H1 (cell line): ENCODE measurements around the gene OSTF1. TPM values are rescaled to one million over a fixed set of nuclear protein-coding genes. Genes with fewer than 3 reads are reported as not detected.

ENCODE experiments used
- CTCF ChIA-PET: fragments of 300-600 bp; sonication (Branson Sonifier 250); formaldehyde crosslinking; loops from one replicate; lab custom pipeline; 2021; ENCODE audit not compliant: partially characterized antibody; lab: Charles Lee
- POLR2A ChIA-PET: fragments of 300-600 bp; sonication (Branson Sonifier 250); formaldehyde crosslinking; loops from one replicate; lab custom pipeline; 2021; ENCODE audit warnings: inconsistent platforms; ENCODE audit not compliant: partially characterized antibody; lab: Charles Lee
- DNase-seq, 2 experiments: peaks; one replicate each; pipeline versions ENCODE4 v3.0.0 to v3.0.0-alpha.2; 2010 to 2022; ENCODE audit warnings: low spot score in 2 of 2, low read depth in 1 of 2, mixed read lengths in 1 of 2
- FAIRE-seq: peaks from 2 replicates; lab custom pipeline; 2011; peaks lifted over from hg19 to GRCh38; lab: Jason Lieb, UNC
- H2AFZ ChIP-seq: 2 replicates; pipeline ENCODE4 v1.8.1; 2012; ENCODE audit warnings: low read length, inconsistent platforms
- H2AK5ac ChIP-seq: 2 replicates; pipeline ENCODE4 v1.6.1; 2013; ENCODE audit warnings: low read depth, low read length
- H2BK120ac ChIP-seq: replicated peaks from 2 replicates; pipeline ENCODE3; 2013; ENCODE audit warnings: low read depth, low read length, inconsistent platforms
- H2BK12ac ChIP-seq: 2 replicates; pipeline ENCODE4 v1.6.1; 2013; ENCODE audit warnings: low read depth, low read length
- H2BK15ac ChIP-seq: 2 replicates; pipeline ENCODE4 v1.6.1; 2013; ENCODE audit warnings: low read length
- H2BK20ac ChIP-seq: 2 replicates; pipeline ENCODE4 v1.6.1; 2013; ENCODE audit warnings: low read length
- H2BK5ac ChIP-seq: 2 replicates; pipeline ENCODE4 v1.6.1; 2013; ENCODE audit warnings: low read depth, low read length
- H3K14ac ChIP-seq: 2 replicates; pipeline ENCODE4 v1.6.1; 2013; ENCODE audit warnings: inconsistent platforms; ENCODE audit not compliant: insufficient read length
- H3K18ac ChIP-seq: 2 replicates; pipeline ENCODE4 v1.6.1; 2013; ENCODE audit warnings: low read length; ENCODE audit errors: extremely low read depth
- H3K23ac ChIP-seq: 2 replicates; pipeline ENCODE4 v1.6.1; 2013; ENCODE audit warnings: inconsistent platforms; ENCODE audit not compliant: insufficient read length
- H3K23me2 ChIP-seq: 2 replicates; pipeline ENCODE4 v1.6.1; 2013; ENCODE audit warnings: low read depth, low read length
- H3K27ac ChIP-seq: 2 replicates; pipeline ENCODE4 v1.6.1; 2011; ENCODE audit warnings: low read depth, low read length, inconsistent platforms
- H3K27me3 ChIP-seq, 4 experiments: replicated peaks in 1 of 4; 1 replicate in 1 of 4; 2 replicates in 3 of 4; pipeline versions ENCODE4 v1.6.1 to v1.8.1; 2011 to 2013; ENCODE audit warnings: low read length in 3 of 4, mild to moderate bottlenecking in 3 of 4, inconsistent platforms in 2 of 4, mixed read lengths in 2 of 4, moderate library complexity in 1 of 4; ENCODE audit not compliant: control insufficient read depth in 3 of 4, insufficient read depth in 3 of 4; ENCODE audit errors: extremely low read depth in 1 of 4
- H3K36me3 ChIP-seq, 4 experiments: 2 replicates each; pipeline versions ENCODE4 v1.6.1 to v1.8.1; 2011 to 2013; ENCODE audit warnings: mild to moderate bottlenecking in 4 of 4, low read length in 3 of 4, moderate library complexity in 2 of 4, control low read depth in 1 of 4, inconsistent platforms in 1 of 4; ENCODE audit not compliant: insufficient read depth in 4 of 4, control insufficient read depth in 2 of 4
- H3K4ac ChIP-seq: replicated peaks from 2 replicates; pipeline ENCODE3; 2013; ENCODE audit warnings: low read length, low read depth, mixed read lengths, inconsistent platforms; ENCODE audit not compliant: insufficient read length
- H3K4me1 ChIP-seq, 4 experiments: replicated peaks in 1 of 4; 1 replicate in 1 of 4; 2 replicates in 3 of 4; pipeline versions ENCODE4 v1.6.1 to v1.8.1; 2011 to 2013; ENCODE audit warnings: low read length in 3 of 4, inconsistent platforms in 2 of 4, mixed read lengths in 1 of 4; ENCODE audit not compliant: insufficient read depth in 4 of 4, control insufficient read depth in 3 of 4
- H3K4me2 ChIP-seq, 2 experiments: 2 replicates each; pipeline versions ENCODE4 v1.6.1 to v1.8.1; 2011 to 2013; ENCODE audit warnings: low read depth in 2 of 2, low read length in 2 of 2, control low read depth in 1 of 2, inconsistent platforms in 1 of 2, mild to moderate bottlenecking in 1 of 2; ENCODE audit not compliant: insufficient read depth in 1 of 2
- H3K4me3 ChIP-seq, 4 experiments: fragments of 200-600, 300-600 bp in 1 of 4; sonication (generic), shearing (Covaris generic), sonication (Bioruptor Twin) in 1 of 4; 2 replicates each; pipeline versions ENCODE4 v1.5.1 to v1.8.1; 2011 to 2016; ENCODE audit warnings: low read length in 4 of 4, low read depth in 3 of 4, control low read depth in 2 of 4, inconsistent platforms in 2 of 4, mild to moderate bottlenecking in 2 of 4, mixed read lengths in 1 of 4, moderate library complexity in 1 of 4; ENCODE audit not compliant: insufficient read depth in 2 of 4; ENCODE audit errors: extremely low read depth in 1 of 4
- H3K56ac ChIP-seq: replicated peaks from 2 replicates; pipeline ENCODE3; 2013; ENCODE audit warnings: low read depth, mild to moderate bottlenecking, mixed read lengths, low read length, inconsistent platforms; ENCODE audit not compliant: insufficient read length
- H3K79me1 ChIP-seq: 2 replicates; pipeline ENCODE4 v1.6.1; 2013; ENCODE audit warnings: low read depth, low read length, control low read depth
- H3K79me2 ChIP-seq, 2 experiments: 2 replicates each; pipeline versions ENCODE4 v1.6.1 to v1.8.1; 2012 to 2013; ENCODE audit warnings: low read length in 2 of 2, mild to moderate bottlenecking in 2 of 2, inconsistent platforms in 1 of 2; ENCODE audit not compliant: insufficient read depth in 2 of 2, control insufficient read depth in 1 of 2
- H3K9ac ChIP-seq, 4 experiments: replicated peaks in 1 of 4; 1 replicate in 1 of 4; 2 replicates in 3 of 4; pipeline versions ENCODE4 v1.6.1 to v1.8.1; 2011 to 2013; ENCODE audit warnings: low read depth in 3 of 4, low read length in 3 of 4, control low read depth in 2 of 4, mild to moderate bottlenecking in 2 of 4, moderate library complexity in 2 of 4, inconsistent platforms in 1 of 4; ENCODE audit errors: extremely low read depth in 1 of 4
- H3K9me3 ChIP-seq, 2 experiments: 2 replicates each; pipeline versions ENCODE4 v1.6.1 to v1.8.1; 2012 to 2013; ENCODE audit warnings: mild to moderate bottlenecking in 2 of 2, moderate library complexity in 2 of 2, control low read depth in 1 of 2, inconsistent platforms in 1 of 2, low read depth in 1 of 2, low read length in 1 of 2, mixed read lengths in 1 of 2; ENCODE audit not compliant: insufficient read depth in 2 of 2
- H4K20me1 ChIP-seq, 2 experiments: replicated peaks in 1 of 2; 2 replicates each; pipeline versions ENCODE3 to v1.8.1; 2011 to 2013; ENCODE audit warnings: inconsistent platforms in 2 of 2, low read length in 2 of 2, mild to moderate bottlenecking in 1 of 2; ENCODE audit not compliant: insufficient read depth in 2 of 2, control insufficient read depth in 1 of 2
- H4K5ac ChIP-seq: 2 replicates; pipeline ENCODE4 v1.6.1; 2013; ENCODE audit warnings: low read length, low read depth, mixed read lengths, inconsistent platforms; ENCODE audit not compliant: insufficient read length
- H4K8ac ChIP-seq: 2 replicates; pipeline ENCODE4 v1.8.0; 2013; ENCODE audit warnings: mild to moderate bottlenecking, moderate library complexity, low read length, inconsistent platforms; ENCODE audit not compliant: insufficient read depth; ENCODE audit errors: extremely low read depth
- H4K91ac ChIP-seq: replicated peaks from 2 replicates; pipeline ENCODE3; 2013; ENCODE audit warnings: low read length, mixed read lengths, inconsistent platforms; ENCODE audit not compliant: insufficient read length
- SIX5 ChIP-seq: IDR thresholded peaks from 2 replicates; pipeline ENCODE4 v1.6.1; 2011; ENCODE audit warnings: mild to moderate bottlenecking, low read depth, low read length
- SRF ChIP-seq: IDR thresholded peaks from 2 replicates; pipeline ENCODE4 v1.6.1; 2011; ENCODE audit warnings: mild to moderate bottlenecking, low read depth, low read length, moderate library complexity
- WGBS, 2 experiments: shearing (Covaris generic) in 1 of 2; methylation state at CpG; one replicate each; pipeline versions ENCODE4 v1.1.6 to v1.1.7; 2013 to 2015; ENCODE audit warnings: low lambda C conversion rate in 2 of 2, mixed read lengths in 2 of 2, inconsistent platforms in 1 of 2, low coverage in 1 of 2, missing lambda C conversion rate in 1 of 2; ENCODE audit not compliant: insufficient replicate concordance in 2 of 2, insufficient coverage in 1 of 2, insufficient read length in 1 of 2; ENCODE audit errors: extremely low coverage in 1 of 2, missing lambda C conversion rate in 1 of 2; 5-methylcytosine and 5-hydroxymethylcytosine counted together
- polyA plus RNA-seq, 7 experiments: library from polyadenylated mRNA; depleted of rRNA in 3 of 7; stranded (reverse) in 5 of 7; unstranded in 2 of 7; fragments of >200 nt in 5 of 7; fragments of 200-250 nt in 2 of 7; gene quantifications; 1 replicate in 5 of 7; 2 replicates in 1 of 7; 4 replicates in 1 of 7; pipeline versions ENCODE4 v1.2.1 to v1.2.3, GENCODE V29; 2011 to 2013; ENCODE audit warnings: missing spikeins in 2 of 7, mixed read lengths in 2 of 7
- total RNA-seq: library from RNA; stranded (reverse); fragmentation: NEBNext Ultra II Directional; extraction: Animal tissue kit (Norgen Biotek cat#: 25700); gene quantifications from 2 replicates; pipeline ENCODE4 v1.2.1, GENCODE V29; 2021

The OSTF1 gene
- total and polyA plus RNA-seq, 2 of the 8 experiments (the other 6 are each of a cell fraction or from before 2014, with no cell fraction given): 5.0 to 18.9 TPM

DNA sequence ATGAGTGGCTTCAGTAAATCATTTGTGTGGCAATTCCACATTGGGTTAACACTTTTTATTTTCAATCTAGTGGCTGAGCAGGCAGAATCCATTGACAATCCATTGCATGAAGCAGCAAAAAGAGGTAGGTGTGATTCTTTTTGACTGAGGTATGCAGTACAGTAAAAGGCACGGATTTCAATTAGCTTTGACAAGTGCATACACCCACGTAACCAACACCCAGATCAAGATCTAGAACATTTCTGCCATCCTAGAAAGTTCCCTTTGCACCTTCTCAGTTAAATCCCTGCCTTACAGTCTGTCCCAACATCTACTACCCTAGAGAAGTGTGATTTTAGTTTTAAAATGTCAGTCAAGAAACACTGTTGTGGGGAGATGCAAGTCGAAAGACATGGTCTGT, 43.4 kb downstream of the OSTF1 start:
- no peak overlapping the region for H3K14ac ChIP-seq
- no peak overlapping the region for H4K91ac ChIP-seq
- H3K36me3 ChIP-seq: no peaks in the 10 kb centered on the region
- no peak overlapping the region for H3K9ac ChIP-seq
- no peak overlapping the region for H3K56ac ChIP-seq
- FAIRE-seq: no peak
- no peak overlapping the region for H2BK12ac ChIP-seq
- H4K5ac ChIP-seq: no peak overlapping the region
- H2BK15ac ChIP-seq: no peak overlapping the region
- no peak overlapping the region for H3K4ac ChIP-seq
- H3K18ac ChIP-seq: no peak overlapping the region
- no peak for DNase-seq
- H4K20me1 ChIP-seq: no peaks in the 10 kb centered on the region
- no peak overlapping the region for H4K8ac ChIP-seq
- no peaks in the 10 kb centered on the region for H3K4me1 ChIP-seq
- no peak overlapping the region for H3K4me3 ChIP-seq
- ChIA-PET POLR2A (no interaction called here), CTCF (interaction anchor here (1.3 kb wide), 1 partner anchor 12 kb away, joined by 4 read pairs; no protein-coding TSS in a partner anchor)
- H3K79me2 ChIP-seq: no peaks in the 10 kb centered on the region
- H3K23me2 ChIP-seq: no peaks in the 10 kb centered on the region
- H2BK120ac ChIP-seq: no peak overlapping the region
- H3K79me1 ChIP-seq: no peaks in the 10 kb centered on the region
- no peak overlapping the region for H2BK5ac ChIP-seq
- H2BK20ac ChIP-seq: no peak overlapping the region
- H3K23ac ChIP-seq: no peak overlapping the region
- no peak overlapping the region for H2AFZ ChIP-seq
- no peak overlapping the region for H3K4me2 ChIP-seq
- no peak overlapping the region for H2AK5ac ChIP-seq
- no peak overlapping the region for H3K27ac ChIP-seq
- H3K9me3 ChIP-seq: no peaks in the 10 kb centered on the region
- WGBS, 2 experiments: 91% methylated on average over 3 of the region's 3 CpGs; no CpG with 5 or more reads in 1 of the 2 experiments
- TF ChIP-seq SRF: no peak
- TF ChIP-seq SIX5: no peak
- TF ChIP-seq, all 59 proteins: peak for 0
- no peaks in the 10 kb centered on the region for H3K27me3 ChIP-seq
